HepG2 (cell line): ENCODE data around the gene CCDC9B. TPM values are rescaled to one million over a fixed set of nuclear protein-coding genes. Genes with fewer than 3 reads are reported as not detected.

Source experiments
- ATAC-seq: fragments of 200-7000 bp; cut with Tn5 transposase; 3 replicates; pipeline ENCODE4 v1.9.1; 2020; ENCODE audit warnings: mild to moderate bottlenecking, moderate library complexity
- BruUV-seq: library from RNA; stranded (reverse); fragments of 400-500 nt; replicated peaks from 2 replicates; lab custom pipeline; 2021; lab: Mats Ljungman, UMichigan
- CTCF ChIA-PET: fragments of 300-600 bp; formaldehyde crosslinking; extraction: SDS; loops from one replicate; lab custom pipeline; 2021; ENCODE audit warnings: low total read pairs, inconsistent platforms, low intra/inter-chr PET ratio; lab: Yijun Ruan, JAX
- POLR2A ChIA-PET: fragments of 350-600 bp; sonication (Branson Sonifier 250); formaldehyde crosslinking; loops from one replicate; lab custom pipeline; 2020; ENCODE audit warnings: antibody characterized with exemption, inconsistent platforms; lab: Yijun Ruan, JAX
- DNase-seq: peaks from one replicate; pipeline ENCODE4 v3.0.0-alpha.2; 2015; ENCODE audit warnings: low spot score
- FAIRE-seq: peaks from 3 replicates; lab custom pipeline; 2011; peaks lifted over from hg19 to GRCh38; lab: Jason Lieb, UNC
- H2AFZ ChIP-seq: one replicate; pipeline ENCODE4 v1.6.1; 2011; ENCODE audit warnings: low read length, inconsistent platforms
- H3K27ac ChIP-seq: fragments of 300-600 bp; 3 replicates; pipeline ENCODE4 v1.8.0; 2011; ENCODE audit warnings: mixed run types, mild to moderate bottlenecking, mixed read lengths, low read length, inconsistent platforms; ENCODE audit not compliant: insufficient read depth; ENCODE audit errors: extremely low read length
- H3K27me3 ChIP-seq, 2 experiments: fragments of 200-600 bp in 1 of 2; 2 replicates in 1 of 2; 3 replicates in 1 of 2; pipeline versions ENCODE4 v1.6.0 to v1.8.0; 2011; ENCODE audit warnings: low read length in 2 of 2, mild to moderate bottlenecking in 2 of 2, moderate library complexity in 2 of 2, inconsistent platforms in 1 of 2; ENCODE audit not compliant: insufficient read depth in 2 of 2, control insufficient read depth in 1 of 2
- H3K36me3 ChIP-seq, 2 experiments: fragments of 200-600 bp in 1 of 2; replicated peaks in 1 of 2; 2 replicates in 1 of 2; 3 replicates in 1 of 2; pipeline versions ENCODE4 v1.5.1 to v1.8.0; 2011; ENCODE audit warnings: low read length in 2 of 2, inconsistent platforms in 1 of 2; ENCODE audit not compliant: insufficient read depth in 2 of 2, control insufficient read depth in 1 of 2
- H3K4me1 ChIP-seq: 2 replicates; pipeline ENCODE4 v1.5.1; 2012; ENCODE audit warnings: low read length, inconsistent platforms; ENCODE audit not compliant: insufficient read depth
- H3K4me2 ChIP-seq: 2 replicates; pipeline ENCODE4 v1.6.0; 2011; ENCODE audit warnings: low read depth, low read length, inconsistent platforms
- H3K4me3 ChIP-seq, 3 experiments: fragments of 200-600 bp in 1 of 3; sonication (generic), shearing (Covaris generic) in 1 of 3; replicated peaks in 1 of 3; 2 replicates each; pipeline ENCODE4 v1.5.1; 2011 to 2016; ENCODE audit warnings: low read length in 3 of 3, inconsistent platforms in 2 of 3, low read depth in 2 of 3, mild to moderate bottlenecking in 2 of 3, control low read depth in 1 of 3, mixed read lengths in 1 of 3; ENCODE audit not compliant: insufficient read depth in 1 of 3
- H3K79me2 ChIP-seq: one replicate; pipeline ENCODE4 v1.6.1; 2011; ENCODE audit warnings: low read length, inconsistent platforms; ENCODE audit not compliant: insufficient read depth
- H3K9ac ChIP-seq: 2 replicates; pipeline ENCODE4 v1.6.0; 2011; ENCODE audit warnings: mild to moderate bottlenecking, low read depth, low read length, inconsistent platforms; ENCODE audit not compliant: insufficient read depth
- H3K9me3 ChIP-seq: 2 replicates; pipeline ENCODE4 v1.5.1; 2012; ENCODE audit warnings: mild to moderate bottlenecking, low read length
- H4K20me1 ChIP-seq: 2 replicates; pipeline ENCODE4 v1.6.0; 2011; ENCODE audit warnings: inconsistent platforms, mild to moderate bottlenecking, low read length, moderate library complexity; ENCODE audit not compliant: insufficient read depth
- CREB1 ChIP-seq, 2 experiments: fragments of 450-650 bp in 1 of 2; IDR thresholded peaks; 2 replicates each; pipeline ENCODE4 v1.6.1; 2016 to 2017; ENCODE audit warnings: control low read depth in 1 of 2, mild to moderate bottlenecking in 1 of 2, missing compliant biosample characterization in 1 of 2, missing genetic modification characterization in 1 of 2
- DR1 ChIP-seq: sonication (generic); formaldehyde crosslinking; IDR thresholded peaks from 2 replicates; pipeline ENCODE4 v1.8.0; 2021; ENCODE audit warnings: mild to moderate bottlenecking, missing genetic modification reagents, inconsistent platforms
- HNRNPL ChIP-seq: fragments of 200-400 bp; formaldehyde crosslinking; IDR thresholded peaks from 2 replicates; pipeline ENCODE4 v1.6.1; 2017; ENCODE audit warnings: mild to moderate bottlenecking, low read depth, low read length
- RFXANK ChIP-seq: IDR thresholded peaks from 2 replicates; pipeline ENCODE4 v1.6.1; 2016
- SNAI1 ChIP-seq: sonication (generic); formaldehyde crosslinking; IDR thresholded peaks from 2 replicates; pipeline ENCODE4 v1.5.0; 2020; ENCODE audit warnings: mild to moderate bottlenecking, missing genetic modification reagents, borderline replicate concordance
- ZNF143 ChIP-seq: sonication (generic); formaldehyde crosslinking; IDR thresholded peaks from 2 replicates; pipeline ENCODE4 v1.4.0; 2020; ENCODE audit warnings: missing genetic modification reagents
- ZNF772 ChIP-seq: sonication (generic); formaldehyde crosslinking; IDR thresholded peaks from 2 replicates; pipeline ENCODE4 v1.5.0; 2020; ENCODE audit warnings: mild to moderate bottlenecking, missing genetic modification reagents
- ZNF883 ChIP-seq: sonication (generic); formaldehyde crosslinking; IDR thresholded peaks from 2 replicates; pipeline ENCODE4 v1.5.1; 2020; ENCODE audit warnings: mild to moderate bottlenecking, missing genetic modification reagents; ENCODE audit errors: not compliant biosample characterization
- ZSCAN22 ChIP-seq: sonication (generic); formaldehyde crosslinking; IDR thresholded peaks from 2 replicates; pipeline ENCODE4 v1.4.0; 2020; ENCODE audit warnings: mild to moderate bottlenecking, missing genetic modification reagents
- WGBS: methylation state at CpG from one replicate; pipeline ENCODE4 v1.1.6; 2017; ENCODE audit warnings: low lambda C conversion rate; 5-methylcytosine and 5-hydroxymethylcytosine counted together
- in situ Hi-C: cut with HindIII; loops from 2 replicates; pipeline ENCODE4 v1.10.0; 2017; ENCODE audit warnings: low pct_unique_long_range_greater_than_20kb; ENCODE audit not compliant: extremely low pct_ligation_motif_present
- intact Hi-C: fragments of 100-400 bp; cut with micrococcal nuclease; formaldehyde crosslinking; loops from one replicate; pipeline ENCODE4 v1.10.0; 2022; ENCODE audit not compliant: unreplicated experiment
- polyA plus RNA-seq, 8 experiments: library from polyadenylated mRNA; depleted of rRNA in 3 of 8; stranded (reverse) in 7 of 8; unstranded in 1 of 8; fragments of >200 nt; fragmentation: Illumina TruSeq in 4 of 8; extraction: Trizol in 4 of 8; gene quantifications; 2 replicates each; pipeline versions ENCODE4 v1.2.1 to v1.2.3, GENCODE V29; 2011 to 2016; ENCODE audit warnings: low read depth in 4 of 8, missing spikeins in 1 of 8, mixed read lengths in 1 of 8; ENCODE audit not compliant: insufficient read depth in 1 of 8
- total RNA-seq, 5 experiments: library from RNA; depleted of rRNA; stranded (reverse); fragments of >200 nt; fragmentation: Illumina TruSeq; extraction: Trizol; gene quantifications; 2 replicates each; pipeline ENCODE4 v1.2.3, GENCODE V29; 2016; ENCODE audit warnings: low read depth in 1 of 5
- TF ChIP-seq, protein P1 (sequence below): sonication (generic); formaldehyde crosslinking; IDR thresholded peaks from 2 replicates; pipeline ENCODE4 v1.5.0; 2020; ENCODE audit warnings: missing genetic modification reagents, mild to moderate bottlenecking, borderline replicate concordance
- TF ChIP-seq, protein P2 (sequence below): IDR thresholded peaks from 2 replicates; pipeline ENCODE4 v1.6.1; 2016; ENCODE audit warnings: low read depth, missing genetic modification reagents, missing compliant biosample characterization
- TF ChIP-seq, protein P3 (sequence below): sonication (generic); formaldehyde crosslinking; IDR thresholded peaks from 2 replicates; pipeline ENCODE4 v1.8.0; 2022; ENCODE audit warnings: missing genetic modification reagents, mild to moderate bottlenecking, inconsistent platforms, borderline replicate concordance

The CCDC9B gene
- total and polyA plus RNA-seq, 2 of the 13 experiments (the other 11 are each of a cell fraction or from before 2014, with no cell fraction given), result 0.98 to 1.6 TPM

DNA sequence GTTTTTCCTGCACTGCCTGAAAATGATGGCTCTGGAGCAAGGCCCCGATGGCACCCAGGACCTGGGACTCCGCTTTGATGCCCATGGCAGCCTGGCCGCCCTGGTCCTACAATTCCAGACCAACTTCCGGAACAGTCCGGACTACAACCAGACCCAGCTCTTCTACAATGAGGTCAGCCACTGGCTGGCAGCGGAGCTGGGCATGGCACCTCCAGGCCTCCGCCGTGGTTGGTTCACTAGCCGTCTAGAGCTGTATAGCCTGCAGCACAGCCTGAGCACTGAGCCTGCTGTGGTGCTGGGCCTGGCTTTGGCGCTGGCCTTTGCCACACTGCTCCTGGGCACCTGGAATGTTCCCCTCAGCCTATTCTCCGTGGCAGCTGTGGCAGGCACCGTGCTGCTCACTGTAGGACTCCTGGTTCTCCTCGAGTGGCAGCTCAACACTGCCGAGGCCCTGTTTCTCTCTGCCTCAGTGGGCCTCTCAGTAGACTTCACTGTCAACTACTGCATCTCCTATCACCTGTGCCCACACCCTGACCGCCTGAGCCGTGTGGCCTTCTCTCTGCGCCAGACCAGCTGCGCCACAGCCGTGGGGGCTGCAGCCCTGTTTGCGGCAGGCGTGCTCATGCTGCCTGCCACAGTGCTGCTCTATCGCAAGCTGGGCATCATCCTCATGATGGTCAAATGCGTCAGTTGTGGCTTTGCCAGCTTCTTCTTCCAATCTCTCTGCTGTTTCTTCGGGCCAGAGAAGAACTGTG lies 28.2 kb upstream of the CCDC9B start:
- H2AFZ ChIP-seq, result no peak overlapping the region
- no peaks in the 10 kb centered on the region for H3K79me2 ChIP-seq
- H3K9ac ChIP-seq, result no peak overlapping the region
- CTCF ChIA-PET, result interaction anchor here (1.7 to 3.0 kb wide), 3 partner anchors 24 to 52 kb away, joined by 5 to 32 read pairs (median 8); no protein-coding TSS in a partner anchor
- no peak overlapping the region for H3K4me2 ChIP-seq
- ATAC-seq (no peak), FAIRE-seq (no peak), DNase-seq (no peak)
- BruUV-seq, result no TSS peak
- peaks cover 12 to 77% of the 10 kb centered on the region in 2 experiments for H3K27me3 ChIP-seq
- H3K4me1 ChIP-seq, result no peaks in the 10 kb centered on the region
- no peak overlapping the region for H3K27ac ChIP-seq
- TF ChIP-seq, protein P1, sequence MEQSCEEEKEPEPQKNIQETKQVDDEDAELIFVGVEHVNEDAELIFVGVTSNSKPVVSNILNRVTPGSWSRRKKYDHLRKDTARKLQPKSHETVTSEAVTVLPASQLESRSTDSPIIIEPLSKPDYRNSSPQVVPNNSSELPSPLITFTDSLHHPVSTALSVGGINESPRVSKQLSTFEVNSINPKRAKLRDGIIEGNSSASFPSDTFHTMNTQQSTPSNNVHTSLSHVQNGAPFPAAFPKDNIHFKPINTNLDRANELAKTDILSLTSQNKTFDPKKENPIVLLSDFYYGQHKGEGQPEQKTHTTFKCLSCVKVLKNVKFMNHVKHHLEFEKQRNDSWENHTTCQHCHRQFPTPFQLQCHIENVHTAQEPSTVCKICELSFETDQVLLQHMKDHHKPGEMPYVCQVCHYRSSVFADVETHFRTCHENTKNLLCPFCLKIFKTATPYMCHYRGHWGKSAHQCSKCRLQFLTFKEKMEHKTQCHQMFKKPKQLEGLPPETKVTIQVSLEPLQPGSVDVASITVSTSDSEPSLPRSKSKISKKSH (CRISPR knock-in tag), result no peak
- TF ChIP-seq CREB1 (IDR thresholded peaks at IDR 0.05) (no peak), CREB1 (CRISPR knock-in tag; IDR thresholded peaks at IDR 0.05) (no peak), RFXANK (CRISPR knock-in tag) (no peak), SNAI1 (CRISPR knock-in tag) (no peak), ZNF772 (CRISPR knock-in tag) (0 out of 2 replicates have a peak, but pooled peaks have one; percentile 1), ZSCAN22 (no peak), DR1 (CRISPR knock-in tag) (no peak), ZNF143 (CRISPR knock-in tag) (no peak), ZNF883 (CRISPR knock-in tag) (no peak), HNRNPL (0 out of 2 replicates have a peak, but pooled peaks have one; percentile 17)
- TF ChIP-seq, protein P2, sequence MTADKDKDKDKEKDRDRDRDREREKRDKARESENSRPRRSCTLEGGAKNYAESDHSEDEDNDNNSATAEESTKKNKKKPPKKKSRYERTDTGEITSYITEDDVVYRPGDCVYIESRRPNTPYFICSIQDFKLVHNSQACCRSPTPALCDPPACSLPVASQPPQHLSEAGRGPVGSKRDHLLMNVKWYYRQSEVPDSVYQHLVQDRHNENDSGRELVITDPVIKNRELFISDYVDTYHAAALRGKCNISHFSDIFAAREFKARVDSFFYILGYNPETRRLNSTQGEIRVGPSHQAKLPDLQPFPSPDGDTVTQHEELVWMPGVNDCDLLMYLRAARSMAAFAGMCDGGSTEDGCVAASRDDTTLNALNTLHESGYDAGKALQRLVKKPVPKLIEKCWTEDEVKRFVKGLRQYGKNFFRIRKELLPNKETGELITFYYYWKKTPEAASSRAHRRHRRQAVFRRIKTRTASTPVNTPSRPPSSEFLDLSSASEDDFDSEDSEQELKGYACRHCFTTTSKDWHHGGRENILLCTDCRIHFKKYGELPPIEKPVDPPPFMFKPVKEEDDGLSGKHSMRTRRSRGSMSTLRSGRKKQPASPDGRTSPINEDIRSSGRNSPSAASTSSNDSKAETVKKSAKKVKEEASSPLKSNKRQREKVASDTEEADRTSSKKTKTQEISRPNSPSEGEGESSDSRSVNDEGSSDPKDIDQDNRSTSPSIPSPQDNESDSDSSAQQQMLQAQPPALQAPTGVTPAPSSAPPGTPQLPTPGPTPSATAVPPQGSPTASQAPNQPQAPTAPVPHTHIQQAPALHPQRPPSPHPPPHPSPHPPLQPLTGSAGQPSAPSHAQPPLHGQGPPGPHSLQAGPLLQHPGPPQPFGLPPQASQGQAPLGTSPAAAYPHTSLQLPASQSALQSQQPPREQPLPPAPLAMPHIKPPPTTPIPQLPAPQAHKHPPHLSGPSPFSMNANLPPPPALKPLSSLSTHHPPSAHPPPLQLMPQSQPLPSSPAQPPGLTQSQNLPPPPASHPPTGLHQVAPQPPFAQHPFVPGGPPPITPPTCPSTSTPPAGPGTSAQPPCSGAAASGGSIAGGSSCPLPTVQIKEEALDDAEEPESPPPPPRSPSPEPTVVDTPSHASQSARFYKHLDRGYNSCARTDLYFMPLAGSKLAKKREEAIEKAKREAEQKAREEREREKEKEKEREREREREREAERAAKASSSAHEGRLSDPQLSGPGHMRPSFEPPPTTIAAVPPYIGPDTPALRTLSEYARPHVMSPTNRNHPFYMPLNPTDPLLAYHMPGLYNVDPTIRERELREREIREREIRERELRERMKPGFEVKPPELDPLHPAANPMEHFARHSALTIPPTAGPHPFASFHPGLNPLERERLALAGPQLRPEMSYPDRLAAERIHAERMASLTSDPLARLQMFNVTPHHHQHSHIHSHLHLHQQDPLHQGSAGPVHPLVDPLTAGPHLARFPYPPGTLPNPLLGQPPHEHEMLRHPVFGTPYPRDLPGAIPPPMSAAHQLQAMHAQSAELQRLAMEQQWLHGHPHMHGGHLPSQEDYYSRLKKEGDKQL, result no peak
- TF ChIP-seq, protein P3, sequence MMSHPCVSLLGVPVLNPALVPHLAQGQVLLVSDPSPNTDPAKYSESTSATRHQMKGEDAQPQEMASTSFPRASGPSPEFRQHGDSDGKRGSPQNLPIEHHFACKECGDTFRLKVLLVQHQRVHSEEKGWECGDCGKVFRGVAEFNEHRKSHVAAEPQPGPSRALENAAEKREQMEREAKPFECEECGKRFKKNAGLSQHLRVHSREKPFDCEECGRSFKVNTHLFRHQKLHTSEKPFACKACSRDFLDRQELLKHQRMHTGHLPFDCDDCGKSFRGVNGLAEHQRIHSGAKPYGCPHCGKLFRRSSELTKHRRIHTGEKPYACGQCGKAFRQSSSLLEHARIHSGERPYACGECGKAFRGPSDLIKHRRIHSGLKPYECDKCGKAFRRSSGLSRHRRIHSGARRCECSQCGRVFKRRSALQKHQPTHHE, result no peak
- H4K20me1 ChIP-seq, result no peaks in the 10 kb centered on the region
- POLR2A ChIA-PET, result interaction anchor here (0.6 to 4.4 kb wide), 3 partner anchors 14 to 52 kb away, joined by 3 to 16 read pairs (median 4); partner anchors contain the start of genes IVD and KNSTRN
- no peaks in the 10 kb centered on the region for H3K36me3 ChIP-seq
- H3K4me3 ChIP-seq, result no peak overlapping the region; a peak in 1 of 6 replicates
- in situ Hi-C loops, result no loop called here
- intact Hi-C loops, result loop anchor here (1.0 kb wide), 1 partner anchor 53 kb away; no protein-coding TSS in a partner anchor
- H3K9me3 ChIP-seq, result no peaks in the 10 kb centered on the region
- 45% methylated on average over 12 of the region's 24 CpGs for WGBS
